Stimulated activated CD4-positive, alpha-beta T cell treated with anti-CD3 and anti-CD28 coated beads, Interleukin-12 subunit alpha, Interleukin-12 subunit beta, amount 100 ng/mL, for 4 hours (primary cell): ENCODE data around the gene FYTTD1.
"Not testable (repeated sequence)": the region's sequence is repeated elsewhere in the genome, so short reads cannot be mapped to it uniquely, and the experiment has no call there.

Experiments used
- DNase-seq: peaks from one replicate; pipeline ENCODE4 v3.0.0-alpha.2; 2020

FYTTD1 gene, protein sequence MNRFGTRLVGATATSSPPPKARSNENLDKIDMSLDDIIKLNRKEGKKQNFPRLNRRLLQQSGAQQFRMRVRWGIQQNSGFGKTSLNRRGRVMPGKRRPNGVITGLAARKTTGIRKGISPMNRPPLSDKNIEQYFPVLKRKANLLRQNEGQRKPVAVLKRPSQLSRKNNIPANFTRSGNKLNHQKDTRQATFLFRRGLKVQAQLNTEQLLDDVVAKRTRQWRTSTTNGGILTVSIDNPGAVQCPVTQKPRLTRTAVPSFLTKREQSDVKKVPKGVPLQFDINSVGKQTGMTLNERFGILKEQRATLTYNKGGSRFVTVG

GRCh38 chr3:197749601-197750395 lies at the start of gene FYTTD1:
TSS of gene FYTTD1 (plus strand) at chr3:197749883. CDS start at chr3:197749972, 89 bp downstream.
- DNase-seq: peak; percentile 83

DNA sequence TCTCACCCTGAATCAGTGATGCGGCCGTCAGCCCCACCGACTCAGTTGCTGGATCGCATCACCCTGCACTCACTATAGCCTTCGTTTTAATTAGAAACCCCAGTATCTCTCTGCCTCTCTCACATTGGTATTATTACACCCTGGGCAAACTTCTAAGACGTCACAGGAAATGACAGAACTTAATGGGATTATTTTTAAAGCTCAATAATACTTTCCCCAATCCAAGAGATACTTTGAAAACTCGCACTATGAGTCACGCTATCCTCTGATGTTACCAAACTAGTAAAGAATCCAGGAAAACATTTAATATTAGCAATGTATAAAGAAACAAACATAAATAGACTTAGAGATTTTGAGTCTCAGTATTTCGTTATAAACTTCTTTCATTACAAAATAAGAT lies 49.6 kb upstream of the FYTTD1 start:
- DNase-seq: no peak

DNA sequence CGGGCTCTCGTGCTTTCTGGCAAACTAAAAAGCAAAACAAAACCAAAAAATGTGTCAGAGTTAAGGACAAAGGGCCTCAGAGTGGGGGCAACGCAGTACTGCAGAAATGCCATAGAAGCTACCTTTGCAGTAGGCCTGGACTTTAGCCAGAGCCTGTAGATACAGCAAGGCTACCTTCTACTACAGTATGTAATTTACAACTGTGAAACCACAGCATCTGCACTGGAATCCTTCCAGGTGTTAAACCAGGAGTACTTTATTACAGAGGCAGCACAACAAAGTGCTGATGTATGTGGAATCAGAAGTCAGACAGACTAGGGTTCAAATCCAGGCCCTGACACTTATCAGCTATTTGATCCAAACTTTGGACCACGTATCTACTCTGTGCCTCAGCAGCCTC lies 47.8 kb upstream of the FYTTD1 start:
- no peak for DNase-seq

GRCh38 chr3:197706658-197707057 lies 43.0 kb upstream of the FYTTD1 start:
- no peak for DNase-seq

DNA sequence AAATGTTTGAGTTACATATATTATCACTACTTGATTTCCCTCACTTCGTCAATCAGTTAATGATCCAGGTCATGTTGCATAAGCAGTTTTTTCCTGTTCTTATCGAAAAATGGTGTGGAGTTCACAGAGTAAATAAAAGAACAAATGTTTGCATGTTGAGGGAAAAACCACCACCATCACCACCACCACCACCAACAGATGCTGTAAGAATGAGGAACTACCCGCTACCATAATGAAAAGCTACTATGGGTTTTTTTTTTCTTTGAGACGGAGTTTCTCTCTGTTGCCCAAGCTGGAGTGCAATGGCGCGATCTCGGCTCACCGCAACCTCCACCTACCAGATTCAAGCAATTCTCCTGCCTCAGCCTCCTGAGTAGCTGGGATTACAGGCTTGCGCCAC lies 40.5 kb upstream of the FYTTD1 start:
- no peak for DNase-seq

DNA sequence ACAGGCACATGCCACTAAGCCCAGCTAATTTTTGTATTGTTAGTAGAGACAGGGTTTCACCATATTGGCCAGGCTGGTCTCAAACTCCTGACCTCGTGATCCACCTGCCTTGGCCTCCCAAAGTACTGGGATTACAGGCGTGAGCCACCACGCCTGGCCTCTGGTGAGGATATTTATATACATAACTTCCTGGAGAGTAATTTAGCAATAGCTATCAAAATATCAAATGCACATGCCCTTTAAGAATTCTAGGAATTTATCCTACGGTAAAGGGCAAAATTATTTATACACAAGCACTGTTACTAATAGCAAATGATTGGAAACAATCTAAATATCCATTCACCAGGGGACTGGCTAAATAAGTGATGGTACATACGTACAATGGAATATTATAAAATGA lies 38.7 kb upstream of the FYTTD1 start:
- not testable (repeated sequence) for DNase-seq

- peak; percentile 76 for DNase-seq
Measured at GRCh38 chr3:197711973-197712707, 37.5 kb upstream of the FYTTD1 start.

- no peak for DNase-seq
Measured at GRCh38 chr3:197713477-197713822, 36.2 kb upstream of the FYTTD1 start.

DNA sequence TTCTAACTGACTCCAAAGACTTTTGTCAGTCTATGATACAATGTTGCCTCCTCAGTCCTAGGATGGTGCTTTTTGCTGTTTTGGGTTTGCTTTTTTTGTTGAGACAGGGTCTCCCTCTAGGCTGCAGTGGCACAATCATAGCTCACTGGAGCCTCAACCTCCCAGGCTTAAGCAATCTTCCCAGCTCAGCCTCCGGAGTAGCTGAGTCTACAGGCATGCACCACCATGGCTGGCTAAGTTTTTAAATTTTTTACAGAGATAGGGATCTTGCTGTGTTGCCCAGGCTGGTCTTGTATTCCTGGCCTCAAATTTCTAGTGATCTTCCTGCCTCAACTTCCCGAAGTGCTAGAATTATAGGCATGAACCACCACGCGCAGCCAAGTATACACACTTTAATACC lies 35.4 kb upstream of the FYTTD1 start:
- no peak for DNase-seq

GRCh38 chr3:197718891-197719290 lies 30.8 kb upstream of the FYTTD1 start:
- DNase-seq: no peak

DNA sequence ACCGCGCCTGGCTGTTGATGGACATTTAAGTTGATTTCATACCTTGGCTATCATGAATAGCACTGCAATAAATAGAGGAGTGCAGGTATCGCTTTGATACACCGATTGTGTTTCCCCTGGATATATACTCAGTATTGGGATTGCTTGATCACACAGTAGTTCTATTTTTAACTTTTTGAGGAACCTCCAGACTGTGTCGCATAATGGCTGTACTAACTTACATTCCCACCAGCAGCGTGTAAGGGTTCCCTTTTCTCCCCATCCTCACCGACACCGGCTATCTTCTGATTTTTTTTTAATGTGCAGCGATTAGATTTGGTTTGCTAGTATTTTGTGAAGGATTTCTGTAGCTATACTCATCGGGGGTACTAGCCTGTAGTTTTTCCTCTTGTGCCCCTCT lies 29.0 kb upstream of the FYTTD1 start:
- no peak for DNase-seq

GRCh38 chr3:197722734-197723133 lies 26.9 kb upstream of the FYTTD1 start:
- no peak for DNase-seq

GRCh38 chr3:197727878-197728277 lies 21.8 kb upstream of the FYTTD1 start:
- not testable (repeated sequence) for DNase-seq

- no peak for DNase-seq
Measured at GRCh38 chr3:197728487-197728886, 21.2 kb upstream of the FYTTD1 start.

- DNase-seq: no peak
Measured at GRCh38 chr3:197730200-197730599, 19.5 kb upstream of the FYTTD1 start.

DNA sequence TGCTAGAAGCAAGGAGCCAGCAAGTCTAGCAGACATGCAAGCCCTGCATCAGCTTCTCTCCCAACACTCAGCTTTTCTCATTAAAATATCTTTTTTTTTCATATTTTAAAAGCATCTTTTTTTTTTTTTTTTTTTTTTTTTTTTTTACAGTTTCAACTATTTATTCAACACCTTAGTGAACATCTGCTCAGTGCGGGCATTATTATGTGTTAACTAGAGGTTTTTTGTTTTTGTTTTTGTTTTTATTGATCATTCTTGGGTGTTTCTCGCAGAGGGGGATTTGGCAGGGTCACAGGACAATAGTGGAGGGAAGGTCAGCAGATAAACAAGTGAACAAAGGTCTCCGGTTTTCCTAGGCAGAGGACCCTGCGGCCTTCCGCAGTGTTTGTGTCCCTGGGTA lies 18.9 kb upstream of the FYTTD1 start:
- not testable (repeated sequence) for DNase-seq

DNA sequence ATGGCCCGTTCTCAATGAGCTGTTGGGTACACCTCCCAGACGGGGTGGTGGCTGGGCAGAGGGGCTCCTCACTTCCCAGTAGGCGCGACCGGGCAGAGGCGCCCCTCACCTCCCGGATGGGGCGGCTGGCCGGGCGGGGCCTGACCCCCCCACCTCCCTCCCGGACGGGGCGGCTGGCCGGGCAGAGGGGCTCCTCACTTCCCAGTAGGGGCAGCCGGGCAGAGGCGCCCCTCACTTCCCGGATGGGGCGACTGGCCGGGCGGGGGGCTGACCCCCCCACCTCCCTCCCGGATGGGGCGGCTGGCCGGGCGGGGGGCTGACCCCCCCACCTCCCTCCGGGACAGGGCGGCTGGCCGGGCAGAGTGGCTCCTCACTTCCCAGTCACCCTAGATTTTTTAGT lies 18.2 kb upstream of the FYTTD1 start:
- DNase-seq: not testable (repeated sequence)

GRCh38 chr3:197733042-197733441 lies 16.6 kb upstream of the FYTTD1 start:
- no peak for DNase-seq

DNA sequence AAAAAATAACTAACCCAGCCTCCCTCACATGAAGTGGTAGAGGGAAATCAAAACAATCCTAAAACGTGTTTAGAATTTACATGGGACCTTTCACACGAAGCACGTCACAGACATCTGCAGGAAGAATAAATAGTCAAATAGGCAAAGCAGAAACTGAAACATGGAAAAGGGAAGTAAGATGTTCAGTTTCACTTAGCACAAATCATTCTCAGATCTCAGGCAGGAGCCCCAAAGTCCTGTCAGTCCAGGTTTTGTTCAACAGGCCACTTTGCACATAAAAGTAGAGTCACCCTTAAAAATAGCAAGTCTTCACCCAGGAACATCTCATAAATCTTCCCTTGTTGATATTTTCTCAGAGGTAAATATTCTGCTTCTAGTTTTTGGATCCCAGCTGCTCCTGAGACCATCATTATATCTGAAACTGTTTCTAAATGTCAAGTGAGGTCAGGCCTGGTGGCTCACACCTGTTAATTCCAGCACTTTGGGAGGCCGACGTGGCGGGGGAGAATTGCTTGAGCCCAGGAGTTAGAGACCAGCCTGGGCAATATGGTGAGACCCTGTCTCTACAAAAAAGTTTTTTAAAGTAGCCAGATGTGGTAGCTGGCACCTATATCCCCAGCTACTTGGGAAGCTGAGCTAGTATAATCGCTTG lies 14.9 kb upstream of the FYTTD1 start:
- DNase-seq: no peak

DNA sequence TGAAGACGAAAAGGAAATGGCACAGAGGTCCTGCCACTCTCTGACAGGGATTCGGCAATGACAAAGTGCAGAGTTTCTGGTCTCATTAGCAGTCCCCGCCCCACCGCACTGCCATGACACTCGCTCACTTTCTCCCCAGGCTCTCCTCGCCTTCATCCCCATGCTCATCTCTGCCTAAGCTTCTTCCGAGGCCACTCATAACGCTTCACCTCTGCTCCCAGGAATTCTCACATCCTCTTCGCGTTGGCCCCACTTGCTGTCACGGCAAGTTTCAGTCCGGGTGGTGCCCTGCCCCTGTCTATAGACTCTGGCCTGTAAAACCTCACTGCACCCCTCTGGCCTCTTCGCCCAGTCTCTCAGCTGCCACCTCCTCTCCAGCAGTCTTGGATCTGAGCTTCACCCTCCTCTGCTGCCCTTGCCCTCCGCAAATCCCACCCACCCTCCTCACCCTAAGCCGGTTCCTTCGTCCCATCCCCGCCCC lies 13.6 kb upstream of the FYTTD1 start:
- DNase-seq: peak; percentile 38

DNA sequence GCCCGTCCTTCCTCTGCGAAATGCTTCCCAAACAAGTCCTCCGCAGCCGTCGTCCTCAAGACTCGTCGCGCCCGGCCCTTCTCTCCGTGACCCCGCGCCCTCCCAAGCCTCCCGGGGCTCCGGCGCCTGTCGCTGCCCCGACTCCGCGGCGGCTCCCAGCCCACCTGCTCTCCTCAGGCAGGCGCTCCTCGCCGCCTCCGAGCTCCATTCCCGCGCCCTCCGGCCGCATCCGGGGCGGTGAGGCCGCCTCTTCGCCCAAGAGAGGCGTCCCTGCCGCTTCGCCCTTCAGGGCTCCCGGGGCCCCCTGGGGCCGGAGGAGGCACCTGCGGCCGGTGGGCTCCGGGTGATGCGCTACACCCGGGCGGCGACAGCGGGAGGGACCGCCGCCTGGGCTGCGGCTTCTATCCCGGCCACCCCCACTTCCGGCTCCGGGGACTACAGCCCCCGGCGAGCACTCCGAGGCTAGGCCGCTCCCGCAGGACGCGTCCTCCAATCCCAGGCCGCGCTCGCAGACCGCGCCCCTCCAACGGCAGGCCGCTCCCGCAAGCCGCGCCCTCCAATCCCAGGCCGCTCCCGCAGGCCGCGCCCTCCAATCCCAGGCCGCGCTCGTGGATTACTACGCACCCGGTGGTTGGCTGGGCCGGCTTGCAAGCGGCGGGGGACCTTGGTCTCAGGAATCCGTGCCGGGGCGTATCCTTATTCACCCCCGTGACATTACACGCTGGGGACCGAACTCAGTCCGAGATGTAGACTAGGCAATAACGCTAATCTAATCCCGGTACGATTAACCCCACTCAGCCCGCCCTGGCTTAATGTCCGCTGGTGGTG lies 13.0 kb upstream of the FYTTD1 start, which contains the start of gene RUBCN:
TSS of gene RUBCN (minus strand) at position 414 of the 828 bp plus-strand sequence. CDS start at position 229, 185 bp downstream.
- DNase-seq: peak; percentile 89

DNA sequence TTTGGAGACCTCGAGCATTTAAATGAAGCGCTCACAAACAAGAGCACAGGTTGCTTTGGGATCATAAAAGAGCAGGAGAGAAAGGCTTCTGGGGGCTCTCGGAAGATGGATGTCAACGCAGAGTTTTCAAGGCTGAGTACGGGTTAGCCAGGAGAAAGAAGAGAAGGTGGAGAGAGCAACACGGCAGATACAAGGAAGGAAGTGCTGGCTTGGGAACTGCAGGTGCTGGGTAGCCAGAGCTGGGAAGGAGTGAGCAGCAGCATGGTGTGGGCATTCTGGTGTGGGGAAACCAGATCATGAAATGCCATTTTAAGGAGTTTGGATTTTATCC lies 12.4 kb upstream of the FYTTD1 start:
- DNase-seq: no peak
